NCI-H446 treated with DMSO at 0.1 percent for 48 hours (cell line): ENCODE data around the gene LCP2.

Experiments used
- DNase-seq: peaks from one replicate; lab custom pipeline; 2025; lab: John Stamatoyannopoulos, UW

LCP2 gene

DNA sequence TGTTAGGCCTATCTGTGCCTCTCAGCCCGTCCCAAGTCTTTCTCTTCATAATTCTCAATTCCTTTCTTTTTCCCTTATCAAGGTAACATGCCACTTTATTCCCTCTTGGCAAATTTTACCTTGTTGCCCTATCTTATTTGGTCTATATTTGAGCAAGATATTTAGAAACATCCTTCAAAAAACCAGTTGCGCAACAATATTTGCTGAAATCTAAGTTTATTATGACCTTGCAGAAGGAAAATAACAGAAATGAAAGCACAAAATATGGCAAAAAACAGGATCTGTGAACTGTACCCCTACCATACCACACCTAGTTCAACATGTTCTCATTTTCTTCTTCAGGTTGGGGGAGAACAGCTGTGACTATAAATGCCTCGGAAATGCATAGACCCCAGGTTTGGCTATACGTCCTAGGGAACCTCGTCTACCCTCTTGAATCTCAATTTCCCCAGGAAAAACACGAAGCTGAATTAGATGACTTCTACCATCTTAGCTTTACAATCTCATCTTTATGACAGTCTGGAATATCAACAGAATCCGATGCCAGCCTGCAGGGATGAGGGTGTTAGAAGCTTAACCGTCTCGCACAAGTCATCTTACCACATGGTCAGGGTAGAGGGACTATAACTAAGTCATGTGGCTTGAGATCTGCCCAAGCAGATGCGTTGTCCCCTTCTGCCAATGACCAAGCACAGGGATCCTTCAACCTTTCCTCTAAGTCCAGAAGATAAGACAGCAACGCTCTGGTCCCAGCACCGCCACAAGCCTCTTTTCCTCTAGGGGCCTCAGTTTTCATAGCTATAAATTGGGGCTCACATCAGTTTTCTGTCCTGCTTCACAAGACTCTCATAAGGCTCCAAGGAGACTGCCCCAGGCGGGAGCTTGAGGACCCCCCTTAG, 1.3 kb downstream of the LCP2 start:
- DNase-seq: no peak

DNA sequence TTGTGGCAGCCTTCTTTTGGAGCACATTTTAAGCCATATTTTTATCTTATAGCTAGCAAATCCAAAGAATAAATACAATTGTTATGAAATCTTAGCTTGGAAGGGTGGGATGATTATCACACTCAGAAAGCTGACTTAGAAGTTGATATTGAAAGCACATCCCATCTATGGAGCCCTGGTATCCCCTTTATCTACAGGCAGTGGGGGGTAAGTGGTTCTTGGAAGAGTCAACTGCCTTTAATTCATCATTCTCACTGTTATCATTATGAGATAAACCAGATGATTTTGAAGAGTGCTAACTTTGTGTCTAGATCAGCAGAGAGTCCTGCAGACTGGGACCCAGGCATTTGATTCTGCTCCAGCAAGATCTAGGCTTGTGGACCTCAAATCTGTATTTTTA, 3.0 kb downstream of the LCP2 start:
- no peak for DNase-seq

DNA sequence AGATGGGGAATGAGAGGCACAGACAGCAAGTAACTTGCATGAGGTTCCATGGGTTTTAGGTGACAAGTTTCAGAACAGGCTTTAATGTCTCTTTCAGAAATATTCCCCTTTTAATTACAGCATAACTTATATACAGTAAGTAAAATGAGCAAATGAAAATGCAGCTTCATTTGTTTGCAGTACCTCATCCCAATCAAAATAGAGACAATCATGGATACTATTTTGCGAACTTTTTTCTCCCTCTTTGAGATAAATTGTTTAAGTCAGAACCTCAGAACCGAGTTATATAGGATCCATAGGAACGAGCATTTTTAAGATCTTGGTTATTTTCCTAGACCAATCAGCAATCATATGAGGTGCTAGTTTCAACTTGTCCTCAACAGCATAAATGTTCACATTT, 3.5 kb downstream of the LCP2 start:
- no peak for DNase-seq

DNA sequence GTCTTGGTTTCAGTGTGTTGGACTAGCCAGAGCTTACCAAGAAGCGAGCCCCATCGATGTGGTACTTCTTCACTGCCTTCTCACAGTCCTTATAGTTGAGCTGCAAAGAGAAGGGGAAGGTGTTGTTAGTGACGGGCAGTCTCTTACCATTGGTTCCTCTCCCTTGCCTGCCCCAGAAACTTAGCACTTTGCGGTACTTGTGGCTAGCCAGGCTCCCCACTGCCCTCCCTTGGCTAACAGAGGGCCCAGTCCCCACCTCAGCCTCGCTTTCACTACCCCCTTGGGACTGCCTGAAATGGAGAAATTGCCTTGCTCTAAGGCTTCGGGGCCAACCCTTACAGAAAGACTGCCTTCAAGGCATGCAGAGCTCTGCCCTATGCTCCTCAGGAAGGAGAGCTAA, 4.3 kb downstream of the LCP2 start:
- no peak for DNase-seq

DNA sequence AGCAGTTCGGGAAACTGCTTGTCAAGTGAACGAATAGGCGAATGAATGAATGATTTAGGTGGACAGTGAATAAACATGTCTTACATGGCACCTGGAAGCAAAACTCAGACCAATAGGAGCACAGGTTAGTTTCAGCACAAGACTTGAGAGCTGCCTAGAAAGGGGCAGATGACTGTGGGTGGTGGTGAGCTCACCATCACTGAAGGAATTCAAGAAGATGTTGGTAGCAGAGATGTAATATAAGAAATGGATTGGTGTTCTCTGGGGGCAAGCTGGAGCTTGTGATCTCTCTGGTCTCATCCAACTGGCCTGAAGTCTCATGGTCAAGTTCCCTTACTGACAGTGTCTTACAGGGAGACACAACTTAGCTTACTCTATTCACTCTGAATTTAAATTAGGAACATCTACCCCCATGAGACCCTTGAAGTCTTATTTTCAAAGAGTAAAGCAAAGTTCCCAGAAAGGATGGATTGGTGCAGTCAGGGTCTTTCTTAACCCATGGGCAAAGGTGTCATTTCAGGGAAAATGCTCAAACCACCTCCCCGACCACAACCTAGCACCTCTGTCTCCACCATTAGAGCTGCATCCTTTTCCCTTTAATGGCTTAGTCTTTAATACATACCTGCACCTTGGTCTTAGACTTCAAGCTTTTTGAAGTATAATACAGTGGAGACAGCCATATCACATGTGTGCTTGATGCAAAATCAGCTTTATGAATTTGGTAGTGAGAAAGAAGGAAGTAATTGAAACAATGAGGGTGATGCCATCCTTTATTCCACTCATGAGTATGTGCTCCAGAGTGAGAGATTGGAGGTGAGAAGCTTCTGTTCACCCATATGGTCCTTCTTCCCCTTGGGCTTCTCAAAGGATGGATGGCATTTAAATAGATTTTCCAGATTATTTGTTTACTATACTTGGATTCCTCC, 5.1 kb downstream of the LCP2 start:
- DNase-seq: no peak

DNA sequence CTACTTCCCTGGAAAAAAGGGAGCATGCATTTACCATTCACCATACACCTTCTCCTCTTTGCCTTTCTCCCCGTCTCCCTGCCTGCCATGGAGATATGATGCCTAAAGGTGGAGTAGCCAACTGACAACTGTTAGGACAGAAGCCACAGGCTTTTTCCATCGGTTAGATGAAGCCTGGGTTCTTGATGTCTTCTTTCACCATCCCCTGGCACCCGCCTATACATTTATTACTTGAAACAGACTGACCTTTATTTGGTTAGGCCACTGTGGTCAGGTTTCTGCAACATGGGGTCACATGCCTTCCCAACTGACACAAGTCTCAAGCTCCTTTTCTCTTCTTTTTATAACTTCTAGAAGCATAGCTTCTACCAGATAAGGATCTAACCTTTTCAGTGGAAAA, 7.1 kb downstream of the LCP2 start:
- no peak for DNase-seq

DNA sequence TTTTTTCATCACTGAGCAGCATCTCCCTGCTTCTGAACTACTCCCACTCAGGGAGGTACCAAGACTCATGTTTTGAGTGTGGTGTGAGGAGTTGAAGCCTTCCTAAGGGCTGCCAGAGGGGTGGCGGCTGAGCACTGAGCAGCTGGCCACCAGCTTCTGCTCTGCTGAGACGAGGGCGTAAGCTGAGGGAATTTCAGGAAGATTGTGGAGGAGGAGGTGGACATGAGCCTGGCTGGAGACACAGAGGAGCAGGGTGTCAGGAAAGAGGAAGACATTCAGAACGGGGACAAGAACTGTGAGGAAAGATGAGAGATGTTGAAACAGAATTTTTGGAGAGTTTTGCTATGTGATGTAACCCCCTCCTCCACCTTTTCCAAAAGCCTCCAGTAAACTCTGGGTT, 7.8 kb downstream of the LCP2 start:
- DNase-seq: no peak

DNA sequence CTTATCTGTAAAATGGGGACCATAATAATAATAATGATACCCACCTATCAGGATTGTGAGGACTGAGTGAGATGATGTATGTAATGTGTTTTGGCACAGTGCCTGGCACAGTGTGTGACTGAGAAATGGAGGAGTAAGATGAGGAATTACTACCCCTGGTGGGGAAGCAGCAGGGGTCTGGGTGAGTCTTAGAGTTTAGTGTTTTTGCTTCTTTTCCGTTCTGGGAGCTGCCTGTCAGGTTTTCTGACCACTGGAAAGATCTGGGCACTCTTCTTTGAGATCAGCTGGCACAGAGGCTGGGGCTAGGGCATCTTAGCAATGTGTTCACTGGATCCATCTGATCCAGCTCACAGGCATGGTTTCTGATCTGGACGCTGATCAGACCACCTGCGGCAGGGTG, 8.5 kb downstream of the LCP2 start:
- no peak for DNase-seq

DNA sequence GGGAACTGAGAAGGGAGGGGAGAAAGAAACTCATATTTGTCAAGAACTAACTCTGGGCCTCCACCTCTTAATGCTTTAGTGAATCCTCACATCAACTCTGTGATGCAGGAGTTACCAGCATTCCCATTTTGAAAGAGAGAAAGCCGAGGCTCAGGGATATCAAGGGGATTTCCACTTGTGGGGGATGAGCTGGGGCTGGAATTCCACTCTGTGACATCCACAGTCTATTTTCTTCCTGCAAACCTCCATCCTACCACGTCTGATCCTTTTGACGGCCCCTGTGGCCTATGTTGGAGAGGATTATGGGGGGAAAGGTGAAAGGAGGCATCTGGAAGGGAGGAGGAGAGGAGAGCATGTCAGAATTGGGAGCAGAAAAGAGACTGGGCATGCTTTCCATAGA, 9.0 kb downstream of the LCP2 start:
- DNase-seq: no peak

DNA sequence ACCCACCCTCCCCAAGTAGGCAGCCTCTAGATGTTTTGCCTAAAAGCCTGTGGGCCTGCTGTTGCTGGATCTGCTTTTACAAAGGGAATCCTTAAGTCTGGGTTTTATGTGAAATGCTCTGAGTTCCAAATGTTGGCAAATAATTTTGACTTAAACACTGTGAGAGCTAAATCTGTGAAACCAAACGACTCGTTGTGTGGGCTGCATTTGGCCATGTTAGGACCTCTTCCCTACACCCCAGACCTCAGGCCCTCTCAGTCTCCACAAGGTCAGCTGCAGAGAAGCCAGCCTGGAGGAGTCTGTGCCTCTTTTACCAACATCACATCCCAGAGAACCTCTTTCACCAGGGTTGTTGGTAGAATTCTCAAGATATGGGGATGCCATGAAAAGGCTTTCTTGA, 9.4 kb downstream of the LCP2 start:
- DNase-seq: no peak

DNA sequence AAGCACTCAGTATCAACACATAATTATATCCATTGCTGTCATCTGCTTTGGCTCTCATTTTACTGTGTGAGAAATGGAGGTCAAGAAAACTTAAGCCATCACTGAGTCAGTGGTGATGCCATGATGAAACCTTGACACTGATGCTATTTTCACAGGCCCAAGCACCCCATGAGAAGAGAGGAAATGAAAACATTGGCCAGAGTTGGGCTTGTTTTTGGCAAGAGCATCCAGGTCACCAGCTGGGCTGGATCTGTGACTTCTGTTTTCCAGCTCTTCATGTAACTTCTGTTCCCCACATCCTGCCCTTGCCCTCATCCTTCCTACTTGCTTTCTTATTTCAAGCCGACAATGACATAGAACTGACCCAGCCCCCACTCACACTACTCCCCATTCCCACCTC, 10.0 kb downstream of the LCP2 start:
- DNase-seq: no peak

DNA sequence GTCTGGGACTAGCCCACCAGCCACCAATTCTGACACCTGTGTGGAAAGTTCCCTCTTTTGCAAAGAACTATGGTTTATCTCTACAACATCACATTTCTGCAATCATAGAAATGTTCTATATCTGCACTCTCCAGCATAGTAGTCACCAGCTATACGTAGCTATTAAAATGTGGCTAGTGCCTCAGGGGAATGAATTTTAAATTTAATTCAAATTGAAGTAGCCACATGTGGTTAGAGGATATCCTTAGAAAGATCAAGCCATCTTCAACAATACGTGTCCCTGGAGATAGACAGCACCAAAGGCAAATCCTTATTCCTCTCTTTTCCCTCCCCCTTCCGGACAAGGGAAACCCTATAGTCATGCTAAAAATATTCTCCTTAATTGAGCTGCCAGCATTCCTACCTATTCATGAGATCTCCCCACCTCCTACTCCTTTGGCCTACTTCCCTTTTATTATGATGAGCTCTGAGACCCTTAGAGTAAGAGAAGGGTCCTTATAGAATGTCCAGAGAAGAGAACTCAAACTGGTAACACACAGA, 11.1 kb downstream of the LCP2 start:
- DNase-seq: no peak

DNA sequence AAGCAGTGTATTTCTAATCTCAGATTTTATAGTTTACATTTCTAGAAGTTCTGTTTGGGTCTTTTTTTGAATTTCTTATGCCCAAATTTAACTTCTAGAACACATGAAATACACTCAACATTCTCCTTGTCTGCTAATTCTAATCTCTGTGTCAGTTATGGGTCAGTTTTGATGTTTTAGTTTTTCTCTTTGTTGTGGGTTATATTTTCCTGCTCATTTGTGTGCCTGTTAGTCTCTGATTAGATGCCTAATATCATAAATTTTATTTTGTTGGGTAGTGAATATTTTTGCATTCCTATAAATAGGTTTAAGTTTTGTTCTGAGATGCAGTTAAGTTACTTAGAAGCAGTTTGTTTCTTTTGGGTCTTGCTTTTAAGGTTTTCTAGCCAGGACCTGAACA, 12.4 kb downstream of the LCP2 start:
- DNase-seq: no peak

DNA sequence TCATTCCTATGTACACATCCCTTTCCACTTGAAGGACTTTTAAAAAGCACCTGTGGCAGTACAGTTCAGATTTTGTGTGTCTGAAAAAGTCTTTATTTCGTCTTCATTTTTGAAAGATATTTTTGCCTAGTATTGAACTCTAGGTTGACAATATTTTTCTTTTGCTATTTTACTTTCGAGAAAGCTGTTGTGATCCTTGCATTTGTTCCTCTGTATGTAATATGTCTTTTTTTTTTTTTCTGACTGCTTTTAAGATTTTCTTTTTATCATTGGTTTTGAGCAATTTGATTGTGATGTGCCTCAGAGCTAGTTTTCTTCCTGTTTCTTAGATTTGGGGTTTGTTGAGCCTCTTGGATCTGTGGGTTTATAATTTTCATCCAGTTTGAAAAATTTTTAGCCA, 13.3 kb downstream of the LCP2 start:
- DNase-seq: no peak

DNA sequence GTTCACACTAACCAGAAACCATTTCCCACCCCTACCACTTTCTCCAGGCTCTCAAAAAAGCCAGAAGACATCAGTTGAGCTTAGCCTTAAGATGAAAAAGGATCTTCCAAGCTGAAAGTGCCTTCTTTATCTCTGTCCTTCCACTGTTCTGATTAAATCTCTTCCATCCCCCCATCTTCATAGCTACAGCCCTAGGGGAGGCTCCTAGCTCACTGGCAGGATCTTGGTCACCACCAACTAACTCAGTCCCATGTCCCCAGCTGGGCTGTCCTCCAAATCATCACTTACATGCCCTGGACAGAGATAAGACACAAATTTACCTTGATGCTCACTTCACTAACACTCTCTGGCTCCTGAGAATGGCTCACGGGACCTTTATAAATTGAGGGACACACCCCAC, 14.3 kb downstream of the LCP2 start:
- DNase-seq: no peak

DNA sequence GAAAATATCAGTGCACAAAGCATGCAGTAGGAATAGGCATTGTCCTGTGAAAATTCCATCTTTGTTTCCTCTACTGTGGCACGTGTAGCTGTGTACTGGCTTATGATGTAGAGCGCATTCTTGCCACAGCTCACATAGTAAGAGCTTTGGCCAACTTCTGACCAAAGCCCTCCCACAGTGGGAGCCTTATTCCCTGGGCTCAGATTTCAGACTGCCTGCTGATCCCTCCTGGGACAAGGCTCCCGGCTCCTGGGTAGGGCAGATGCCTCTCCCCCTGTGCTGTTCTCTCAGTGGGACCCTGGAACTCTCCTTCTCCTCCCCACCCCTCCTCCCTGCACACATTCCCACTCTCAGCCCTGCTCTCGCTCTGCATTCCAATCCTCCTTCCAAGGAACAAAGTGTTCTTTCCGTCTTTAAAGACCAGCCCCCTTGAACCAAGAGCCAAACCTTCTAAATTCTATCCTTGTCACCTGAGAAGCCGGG, 17.5 kb downstream of the LCP2 start:
- no peak for DNase-seq

DNA sequence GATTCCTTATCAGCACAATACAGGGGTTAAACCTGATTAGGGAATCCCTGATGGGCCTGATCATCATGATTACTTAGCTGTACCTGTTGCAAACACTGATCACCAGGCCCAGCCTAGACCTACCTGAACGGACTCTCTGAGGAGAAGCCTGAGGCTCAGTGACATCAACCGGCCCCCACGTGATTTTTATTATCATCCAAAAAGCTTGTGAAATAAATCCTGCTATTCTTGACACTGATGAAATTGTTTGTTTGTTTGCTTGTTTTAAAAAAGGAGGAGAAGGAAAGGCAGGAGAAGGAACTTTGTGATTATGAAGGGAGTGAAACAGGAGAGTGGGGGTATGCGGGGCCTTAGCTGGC, 18.1 kb downstream of the LCP2 start:
- no peak for DNase-seq

DNA sequence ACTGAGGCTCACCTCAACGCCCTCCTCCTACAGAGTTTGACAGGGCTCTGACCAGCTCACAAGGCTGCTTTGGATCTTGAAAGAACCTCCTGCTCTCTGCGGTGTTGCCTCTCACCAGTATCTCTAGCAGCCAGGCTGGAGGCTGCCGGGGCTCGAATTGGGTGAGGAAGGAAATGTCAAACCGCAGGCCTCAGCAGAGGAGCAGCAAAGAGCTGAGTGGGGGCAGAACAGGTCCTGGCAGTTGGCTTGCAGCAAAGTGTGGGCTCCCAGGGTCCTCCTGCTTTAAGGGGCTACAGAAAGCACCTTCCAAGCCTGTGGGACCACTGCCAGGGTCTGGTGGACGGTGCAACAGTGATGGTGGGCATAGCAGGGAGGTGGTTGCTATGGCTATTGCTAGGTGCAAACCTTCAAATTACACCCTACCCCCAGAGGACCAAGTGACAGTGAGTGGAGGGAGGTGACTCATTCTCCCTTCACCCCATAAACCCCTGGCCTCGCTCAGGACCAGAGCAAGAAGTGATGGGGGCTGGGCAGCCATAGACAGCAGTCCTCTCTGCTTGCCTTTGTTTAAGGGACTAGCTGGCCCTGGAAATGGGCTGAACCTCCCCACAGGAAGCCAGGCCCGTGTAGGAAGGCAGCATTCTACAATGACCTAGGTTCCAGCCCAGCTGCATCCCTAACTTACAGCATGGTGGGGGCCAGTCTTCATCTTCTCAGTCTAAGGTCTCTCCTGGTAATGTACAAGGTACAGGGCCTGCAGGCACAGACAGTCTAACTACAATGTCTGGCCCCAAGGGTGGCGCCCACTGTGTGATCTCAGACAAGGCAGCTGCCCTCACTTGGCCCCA, 18.7 kb downstream of the LCP2 start:
- no peak for DNase-seq

DNA sequence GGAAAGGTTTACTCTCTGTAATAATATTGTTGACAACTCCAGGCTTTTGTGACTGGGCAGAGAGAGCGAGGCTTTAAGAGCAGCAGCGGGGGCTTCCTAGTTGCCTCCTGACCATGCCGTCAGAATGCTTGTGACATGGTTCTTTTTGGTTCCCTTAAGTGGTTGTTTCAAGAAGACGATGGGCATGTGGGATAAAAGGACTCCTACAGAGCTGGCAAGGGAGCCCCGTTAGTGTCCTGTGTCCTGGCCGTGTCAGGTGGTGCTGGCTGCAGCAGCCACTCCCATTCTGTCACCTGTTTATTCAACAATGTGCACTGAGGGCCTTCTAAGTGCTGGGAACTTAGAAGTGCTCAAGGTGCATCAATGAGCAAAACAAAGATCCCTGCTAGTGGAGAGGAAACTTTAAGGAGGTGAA, 19.7 kb downstream of the LCP2 start:
- DNase-seq: no peak

DNA sequence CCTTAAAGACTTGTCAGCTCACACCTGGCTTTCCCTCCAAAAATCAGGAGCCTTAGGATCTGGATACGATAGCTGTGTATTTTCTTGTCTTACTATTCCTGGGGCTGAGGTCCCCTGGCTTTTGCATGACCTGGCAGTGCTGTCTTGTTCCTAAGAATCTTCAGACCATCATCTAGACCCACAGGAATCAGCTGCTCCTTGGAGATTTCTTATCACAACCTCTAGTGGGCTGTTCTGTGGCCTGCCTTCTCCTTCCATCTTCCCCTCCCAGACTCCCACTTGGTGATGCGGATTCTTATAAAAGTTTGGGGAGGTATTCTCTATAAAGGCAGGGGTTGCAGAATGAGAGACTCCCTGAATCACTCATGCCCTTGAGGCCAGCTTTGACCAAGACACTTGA, 21.4 kb downstream of the LCP2 start:
- DNase-seq: no peak

DNA sequence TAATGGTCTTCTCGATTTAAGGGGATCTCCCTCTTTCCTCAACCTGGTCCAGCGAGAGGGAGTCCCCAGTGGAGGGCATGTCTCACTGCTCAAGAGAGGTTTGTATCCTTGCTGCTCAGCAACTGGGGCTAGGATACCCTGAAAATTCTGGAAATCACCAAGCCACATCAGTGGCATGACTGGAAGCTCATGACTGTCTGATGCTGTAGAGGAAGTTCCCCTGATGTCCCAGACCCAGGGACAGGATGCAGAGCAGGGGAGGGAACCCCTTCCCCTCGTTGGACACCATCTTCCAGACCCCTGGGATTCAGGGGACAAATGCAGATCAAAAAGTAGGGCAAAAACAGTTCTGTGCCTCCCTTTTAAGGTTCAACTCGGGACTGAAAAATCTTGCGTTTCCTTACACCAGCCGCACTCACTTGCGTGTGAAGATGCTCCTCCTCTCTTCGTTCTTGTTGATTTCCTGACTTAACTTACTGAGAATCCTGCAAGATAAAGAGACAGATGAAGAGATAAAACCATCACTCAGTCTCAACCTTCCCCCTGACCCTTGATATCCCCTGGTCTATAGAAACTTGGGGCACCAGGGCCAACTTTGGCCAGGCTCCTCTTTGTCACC, 22.1 kb downstream of the LCP2 start:
- DNase-seq: no peak
